Mammary microvascular endothelial cell (primary cell): ENCODE results near the gene BRCA1. TPM values are rescaled to one million over a fixed set of nuclear protein-coding genes. Genes with fewer than 3 reads are reported as not detected.

ENCODE experiments used
- total RNA-seq: library from RNA; depleted of rRNA; stranded (reverse); fragments of >200 nt; gene quantifications from 2 replicates; pipeline ENCODE4 v1.2.3, GENCODE V29; 2015

The BRCA1 gene
- 27.7 and 31.8 TPM in 2 replicates for total RNA-seq

DNA sequence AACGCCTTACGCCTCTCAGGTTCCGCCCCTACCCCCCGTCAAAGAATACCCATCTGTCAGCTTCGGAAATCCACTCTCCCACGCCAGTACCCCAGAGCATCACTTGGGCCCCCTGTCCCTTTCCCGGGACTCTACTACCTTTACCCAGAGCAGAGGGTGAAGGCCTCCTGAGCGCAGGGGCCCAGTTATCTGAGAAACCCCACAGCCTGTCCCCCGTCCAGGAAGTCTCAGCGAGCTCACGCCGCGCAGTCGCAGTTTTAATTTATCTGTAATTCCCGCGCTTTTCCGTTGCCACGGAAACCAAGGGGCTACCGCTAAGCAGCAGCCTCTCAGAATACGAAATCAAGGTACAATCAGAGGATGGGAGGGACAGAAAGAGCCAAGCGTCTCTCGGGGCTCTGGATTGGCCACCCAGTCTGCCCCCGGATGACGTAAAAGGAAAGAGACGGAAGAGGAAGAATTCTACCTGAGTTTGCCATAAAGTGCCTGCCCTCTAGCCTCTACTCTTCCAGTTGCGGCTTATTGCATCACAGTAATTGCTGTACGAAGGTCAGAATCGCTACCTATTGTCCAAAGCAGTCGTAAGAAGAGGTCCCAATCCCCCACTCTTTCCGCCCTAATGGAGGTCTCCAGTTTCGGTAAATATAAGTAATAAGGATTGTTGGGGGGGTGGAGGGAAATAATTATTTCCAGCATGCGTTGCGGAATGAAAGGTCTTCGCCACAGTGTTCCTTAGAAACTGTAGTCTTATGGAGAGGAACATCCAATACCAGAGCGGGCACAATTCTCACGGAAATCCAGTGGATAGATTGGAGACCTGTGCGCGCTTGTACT is at the start of gene BRCA1:
Gene BRCA1, minus strand, starts transcription at position 232 of the 834 bp plus-strand sequence. CDS start 1,268 bp downstream, outside the sequence.

DNA sequence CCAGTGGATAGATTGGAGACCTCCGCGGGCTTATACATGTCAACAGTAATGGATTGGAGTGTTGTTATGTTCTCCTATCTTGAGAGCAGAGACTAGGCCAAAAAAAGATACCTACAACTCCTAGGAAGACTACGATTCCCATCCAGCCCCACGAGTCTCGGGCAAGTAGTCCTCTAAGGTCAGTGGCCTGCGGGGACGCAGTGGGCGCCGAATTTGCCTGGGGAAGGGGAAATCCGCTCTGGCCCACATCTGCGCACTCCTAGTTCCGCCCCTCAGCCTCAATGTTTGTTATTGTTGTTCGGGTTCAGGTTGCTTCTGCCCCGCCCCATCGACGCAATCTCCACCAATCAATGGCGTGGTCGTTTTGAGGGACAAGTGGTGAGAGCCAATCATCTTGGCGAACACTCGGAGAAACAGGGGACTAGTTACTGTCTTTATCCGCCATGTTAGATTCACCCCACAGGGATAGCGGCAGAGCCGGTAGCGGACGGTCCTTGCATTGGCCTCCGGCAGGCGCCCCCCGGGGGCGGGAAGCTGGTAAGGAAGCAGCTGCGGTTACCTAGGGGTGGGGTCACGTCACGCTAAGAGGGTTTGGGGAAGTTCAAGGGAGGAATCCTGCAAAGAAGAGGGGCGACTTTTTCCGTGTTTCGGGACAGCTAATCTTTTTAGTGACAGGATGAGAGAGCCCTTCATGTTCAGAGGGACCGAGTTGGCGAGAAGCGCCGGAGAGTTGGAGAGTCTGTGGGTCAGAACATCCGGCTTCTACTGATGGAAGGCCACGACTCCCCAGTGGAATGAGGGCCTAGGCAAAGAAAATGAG is 45.8 kb upstream of the BRCA1 start, which contains the start of gene NBR1:
Gene NBR1, plus strand, starts transcription at position 449 of the 820 bp plus-strand sequence. CDS start 4,586 bp downstream, outside the sequence.

DNA sequence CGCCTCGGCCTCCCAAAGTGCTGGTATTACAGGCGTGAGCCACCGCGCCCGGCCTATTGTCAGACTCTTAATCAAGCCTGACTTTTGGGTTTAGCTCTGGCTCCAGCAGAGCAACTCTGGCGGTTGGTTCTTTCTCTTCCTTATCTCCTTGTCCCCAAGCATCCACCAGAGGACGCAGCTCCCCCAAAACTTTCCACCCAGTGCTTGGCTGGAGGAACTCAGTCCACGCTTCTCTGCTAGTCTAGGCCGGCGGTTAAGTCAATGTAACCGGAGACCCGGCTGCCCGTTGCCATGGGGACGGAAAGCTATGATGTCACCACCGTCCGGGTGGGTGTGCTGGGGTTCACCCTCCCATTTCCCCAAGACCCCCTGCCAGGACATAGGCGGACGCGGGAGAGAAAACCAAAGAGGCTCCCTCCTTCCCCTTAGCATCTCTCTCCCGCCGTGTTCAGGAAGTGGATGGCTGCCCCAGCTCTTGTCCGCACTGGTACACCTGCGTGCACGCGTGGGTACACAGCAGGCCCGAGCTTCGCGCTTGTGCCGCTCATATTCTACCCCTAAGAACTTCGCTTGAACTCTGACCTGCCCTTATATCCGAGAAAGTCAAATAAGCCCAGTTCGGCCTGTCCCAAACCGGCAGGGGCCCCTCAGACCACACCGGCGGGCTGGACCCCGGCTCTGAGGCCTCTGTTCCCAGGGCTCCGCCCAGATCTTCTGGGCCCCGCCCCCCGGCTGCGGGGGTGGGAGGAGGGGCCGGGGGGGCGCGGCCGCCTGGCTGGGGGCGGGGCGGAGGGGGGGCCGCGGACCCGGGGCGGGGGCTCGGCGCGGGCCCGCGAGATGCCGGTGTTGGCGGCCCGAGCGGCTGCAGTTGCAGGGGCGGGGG is 100.5 kb downstream of the BRCA1 start, which contains the start of gene RND2:
Gene RND2, plus strand, starts transcription at position 825 of the 883 bp plus-strand sequence. CDS start 117 bp downstream, outside the sequence.

DNA sequence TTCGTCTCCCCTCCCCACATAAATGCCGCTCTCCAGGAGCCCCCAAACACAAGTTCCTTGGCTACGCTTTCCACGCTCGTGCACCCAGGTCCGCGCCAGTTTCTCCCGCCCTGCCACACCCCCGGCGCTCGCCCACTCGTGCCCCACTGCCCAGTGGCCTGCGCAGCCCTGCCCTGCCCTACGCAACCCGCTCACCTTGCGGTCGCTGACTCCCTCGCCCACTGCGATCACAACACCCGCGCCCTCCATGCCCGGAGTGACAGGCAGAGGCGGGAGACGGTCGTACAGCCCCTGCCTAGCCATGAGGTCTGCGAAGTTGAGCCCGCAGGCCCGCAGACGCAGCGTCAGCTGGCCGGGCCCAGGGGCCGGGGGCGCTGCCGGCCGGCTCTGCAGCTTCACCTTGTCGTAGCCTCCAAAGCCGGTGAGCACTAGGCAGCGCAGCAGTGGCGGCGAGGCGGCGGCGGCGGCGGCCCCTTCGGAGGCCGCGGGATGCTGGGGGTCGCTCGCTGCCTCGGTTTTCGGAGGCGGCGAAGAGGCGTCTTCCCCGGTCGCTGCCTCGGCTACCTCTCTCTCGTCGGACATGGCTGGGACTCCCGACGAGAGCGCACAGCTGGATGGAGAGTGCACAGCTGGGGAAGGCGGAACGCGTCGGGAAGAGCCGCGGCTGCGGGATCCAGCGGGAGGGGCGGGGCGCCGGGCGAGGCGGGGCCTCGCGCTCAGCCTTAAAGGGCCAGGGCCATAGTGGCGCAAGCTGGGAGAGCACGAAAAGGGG is 103.2 kb downstream of the BRCA1 start, which contains the start of gene VAT1:
Gene VAT1, minus strand, starts transcription at position 645 of the 772 bp plus-strand sequence. Its CDS starts 63 bp downstream, at position 582.

DNA sequence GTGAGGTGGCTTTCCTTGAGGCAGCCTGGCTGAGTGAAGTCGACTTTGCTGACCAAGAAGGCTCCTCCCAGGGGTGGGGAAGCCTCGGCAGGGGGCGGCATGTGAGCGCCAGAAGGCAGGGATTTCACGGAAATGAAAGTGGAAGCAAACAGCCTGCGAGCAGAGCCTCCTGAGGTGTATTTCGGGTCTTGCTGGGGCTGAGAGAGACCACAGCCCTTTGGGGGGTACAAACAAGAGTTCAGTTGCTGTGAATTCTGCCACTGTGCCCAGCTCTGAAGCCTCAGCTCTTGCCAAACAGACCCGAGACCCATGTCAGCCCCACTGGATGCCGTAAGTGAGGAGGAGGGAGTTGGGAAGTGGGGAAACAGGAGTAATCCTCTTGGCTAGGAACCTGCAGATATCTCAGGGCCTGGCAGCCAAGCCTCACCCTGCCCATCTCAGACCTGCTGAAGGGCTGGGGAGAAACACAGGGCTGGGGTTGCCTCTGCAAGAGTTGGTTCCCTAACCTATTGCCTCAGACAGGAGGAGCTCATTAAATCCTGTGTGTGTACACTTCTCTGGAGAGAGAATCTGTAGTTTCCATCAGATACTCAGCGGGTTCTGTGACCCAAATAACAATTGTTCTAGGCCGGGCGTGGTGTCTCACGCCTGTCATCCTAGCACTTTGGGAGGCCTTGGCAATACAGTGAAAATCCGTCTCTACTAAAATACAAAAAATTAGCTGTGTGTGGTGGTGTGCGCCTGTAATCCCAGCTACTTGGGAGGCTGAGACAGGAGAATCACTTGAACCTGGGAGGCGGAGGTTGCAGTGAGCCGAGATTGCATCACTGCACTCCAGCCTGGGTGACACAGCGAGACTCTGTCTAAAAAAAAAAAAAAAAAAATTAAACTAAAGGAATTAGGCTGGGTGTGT is 118.3 kb downstream of the BRCA1 start, which contains the start of gene IFI35:
Gene IFI35, plus strand, starts transcription at position 146 of the 913 bp plus-strand sequence. Its CDS starts 164 bp downstream, at position 310.

DNA sequence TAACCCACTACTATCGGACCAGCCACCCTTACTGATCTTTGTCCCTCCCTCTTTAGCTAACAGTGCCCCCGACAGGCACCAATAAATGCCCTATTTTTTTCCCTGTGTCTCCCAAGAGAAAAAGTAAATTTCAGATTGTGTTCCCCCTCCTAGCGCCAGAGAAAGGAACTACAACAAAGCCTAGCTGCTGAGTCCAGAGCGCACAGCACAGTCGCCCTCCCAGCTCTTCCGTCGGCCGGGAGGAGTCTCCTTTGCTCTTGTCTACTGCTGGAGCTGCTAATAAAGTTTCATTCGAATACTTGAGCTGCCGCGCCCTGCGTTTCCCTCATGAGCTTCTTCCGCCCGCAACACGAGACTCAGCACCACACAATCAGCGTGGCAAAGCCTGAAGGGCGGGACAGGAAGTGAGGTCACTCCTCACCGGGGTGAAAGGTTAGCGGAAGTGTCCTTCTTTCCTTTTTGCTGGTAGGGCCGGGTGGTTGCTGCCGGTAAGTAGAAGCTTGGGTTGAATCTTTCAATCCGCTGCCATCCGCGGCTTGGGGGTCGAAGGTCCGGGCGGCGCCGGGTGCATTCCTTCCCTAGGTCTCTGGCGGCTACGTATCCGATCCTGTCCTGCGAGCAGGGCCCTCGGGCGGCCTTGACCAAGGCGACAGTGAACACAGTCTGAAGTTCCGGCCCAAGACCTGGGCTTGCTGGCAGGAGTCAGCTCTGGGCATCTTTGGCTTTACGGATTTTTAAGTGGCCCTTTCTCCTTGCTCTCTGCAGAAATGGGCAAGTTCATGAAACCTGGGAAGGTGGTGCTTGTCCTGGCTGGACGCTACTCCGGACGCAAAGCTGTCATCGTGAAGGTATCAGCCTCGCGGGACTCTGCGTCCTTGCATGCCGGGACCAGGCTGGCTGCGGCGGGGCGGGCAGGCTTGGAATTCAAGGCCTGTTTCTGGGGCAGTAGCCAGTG is 126.9 kb downstream of the BRCA1 start, which contains the start of gene RPL27:
Gene RPL27, plus strand, starts transcription at position 436 of the 955 bp plus-strand sequence. Its CDS starts 332 bp downstream, at position 768.

Other genes with a start within 250 kb of the BRCA1 start
- gene G6PC1, start 224.6 kb downstream of the BRCA1 start, total RNA-seq, result not detected in 2 replicates
- 24.7 and 41.7 TPM in 2 replicates for gene AARSD1, start 160.9 kb downstream of the BRCA1 start, total RNA-seq
- gene PTGES3L, start 145.3 kb downstream of the BRCA1 start, total RNA-seq, result not detected in 2 replicates
- gene RUNDC1, start 144.8 kb downstream of the BRCA1 start, total RNA-seq, result 8.6 and 10.1 TPM in 2 replicates
- gene RPL27, start 126.9 kb downstream of the BRCA1 start, total RNA-seq, result 1,175 and 1,267 TPM in 2 replicates
- gene IFI35, start 118.6 kb downstream of the BRCA1 start, total RNA-seq, result 93.7 and 97.2 TPM in 2 replicates
- 810 and 880 TPM in 2 replicates for gene VAT1, start 103.0 kb downstream of the BRCA1 start, total RNA-seq
- gene RND2, start 100.1 kb downstream of the BRCA1 start, total RNA-seq, result under 0.01 and 0.20 TPM in 2 replicates
- gene NBR1, start 45.9 kb upstream of the BRCA1 start, total RNA-seq, result 51.3 and 60.7 TPM in 2 replicates
- gene TMEM106A, start 86.5 kb upstream of the BRCA1 start, total RNA-seq, result 5.5 and 6.4 TPM in 2 replicates
- not detected in 2 replicates for gene CCDC200, start 103.3 kb upstream of the BRCA1 start, total RNA-seq
- gene RNU2-1, start 108.6 kb upstream of the BRCA1 start, total RNA-seq, result not detected in 2 replicates